HCT116 (cell line): Measurements from ENCODE around the gene MAML3. TPM values are rescaled to one million over a fixed set of nuclear protein-coding genes. Genes with fewer than 3 reads are reported as not detected.

Experiments used
- ATAC-seq: fragments of 200-7000 bp; cut with Tn5 transposase; 2 replicates; pipeline ENCODE4 v1.9.1; 2020; ENCODE audit warnings: mild to moderate bottlenecking, moderate library complexity
- BruUV-seq: library from RNA; stranded (reverse); fragments of 400-500 nt; replicated peaks from 2 replicates; lab custom pipeline; 2021; lab: Mats Ljungman, UMichigan
- CTCF ChIA-PET: fragments of 300-600 bp; sonication (Branson Sonifier 250); formaldehyde crosslinking; loops from one replicate; lab custom pipeline; 2021; ENCODE audit warnings: antibody characterized with exemption; lab: Charles Lee
- POLR2A ChIA-PET: fragments of 300-600, 350-600 bp; sonication (Branson Sonifier 250); formaldehyde crosslinking; loops from one replicate; lab custom pipeline; 2021; ENCODE audit warnings: antibody characterized with exemption; lab: Charles Lee
- RAD21 ChIA-PET, 2 experiments: fragments of 300-600 bp; sonication (Branson Sonifier 250); formaldehyde crosslinking; loops; one replicate each; lab custom pipeline; 2023; ENCODE audit warnings: low total read pairs in 2 of 2; ENCODE audit not compliant: uncharacterized antibody in 2 of 2, unreplicated experiment in 2 of 2, low non-redundant PET in 1 of 2; lab: Charles Lee
- DNase-seq: peaks from one replicate; pipeline ENCODE4 v3.0.0-alpha.2; 2010; ENCODE audit warnings: low read depth, low spot score
- H2AFZ ChIP-seq: fragments of 200-600 bp; shearing (Covaris generic), sonication (generic); 2 replicates; pipeline ENCODE4 v1.6.1; 2017; ENCODE audit warnings: low read depth, mixed run types, mixed read lengths, antibody characterized with exemption, low read length; ENCODE audit not compliant: poor library complexity, severe bottlenecking
- H3K27ac ChIP-seq: 2 replicates; pipeline ENCODE4 v1.5.1; 2012; ENCODE audit warnings: low read depth, low read length
- H3K27me3 ChIP-seq: fragments of 200-600 bp; sonication (generic); 2 replicates; pipeline ENCODE4 v1.6.1; 2016; ENCODE audit warnings: mixed run types, low read length, mixed read lengths; ENCODE audit not compliant: insufficient read depth
- H3K36me3 ChIP-seq, 2 experiments: fragments of 200-500 bp in 1 of 2; fragments of 200-600 bp in 1 of 2; sonication (Bioruptor generic) in 1 of 2; sonication (generic) in 1 of 2; 2 replicates each; pipeline versions ENCODE4 v1.5.1 to v1.6.1; 2014 to 2016; ENCODE audit warnings: low read length in 2 of 2, inconsistent platforms in 1 of 2, mixed read lengths in 1 of 2, mixed run types in 1 of 2; ENCODE audit not compliant: insufficient read depth in 2 of 2, control insufficient read depth in 1 of 2
- H3K4me1 ChIP-seq, 2 experiments: fragments of 200-600 bp in 1 of 2; sonication (generic) in 1 of 2; 2 replicates each; pipeline versions ENCODE4 v1.5.1 to v1.6.1; 2012 to 2017; ENCODE audit warnings: low read length in 2 of 2, inconsistent platforms in 1 of 2, mild to moderate bottlenecking in 1 of 2, mixed read lengths in 1 of 2, mixed run types in 1 of 2, moderate library complexity in 1 of 2; ENCODE audit not compliant: insufficient read depth in 2 of 2, control insufficient read depth in 1 of 2
- H3K4me2 ChIP-seq: fragments of 200-600 bp; sonication (generic); 2 replicates; pipeline ENCODE4 v1.6.1; 2017; ENCODE audit warnings: mixed run types, low read length, mixed read lengths
- H3K4me3 ChIP-seq, 2 experiments: fragments of 200-600 bp in 1 of 2; sonication (generic) in 1 of 2; replicated peaks in 1 of 2; 2 replicates each; pipeline ENCODE4 v1.5.1; 2011 to 2016; ENCODE audit warnings: low read length in 2 of 2, control low read depth in 1 of 2, low read depth in 1 of 2, mild to moderate bottlenecking in 1 of 2, mixed read lengths in 1 of 2, mixed run types in 1 of 2
- H3K79me2 ChIP-seq: fragments of 200-600 bp; sonication (generic); 2 replicates; pipeline ENCODE4 v1.6.1; 2017; ENCODE audit warnings: mild to moderate bottlenecking, mixed run types, low read length, moderate library complexity, mixed read lengths; ENCODE audit not compliant: insufficient read depth
- H3K9ac ChIP-seq: fragments of 200-600 bp; sonication (generic); 2 replicates; pipeline ENCODE4 v1.6.1; 2016; ENCODE audit warnings: low read length, mixed read lengths
- H3K9me2 ChIP-seq: fragments of 200-600 bp; sonication (generic), shearing (Covaris generic); 2 replicates; pipeline ENCODE4 v1.6.1; 2017; ENCODE audit warnings: mixed run types, mild to moderate bottlenecking, moderate library complexity; ENCODE audit not compliant: insufficient read depth
- H3K9me3 ChIP-seq, 2 experiments: fragments of 200-500 bp in 1 of 2; fragments of 200-600 bp in 1 of 2; sonication (Bioruptor generic) in 1 of 2; sonication (generic) in 1 of 2; 2 replicates each; pipeline ENCODE4 v1.6.1; 2014 to 2017; ENCODE audit warnings: low read length in 2 of 2, mixed read lengths in 2 of 2, inconsistent platforms in 1 of 2, low read depth in 1 of 2, mild to moderate bottlenecking in 1 of 2, mixed run types in 1 of 2, moderate library complexity in 1 of 2; ENCODE audit not compliant: control insufficient read depth in 1 of 2, insufficient read depth in 1 of 2
- H4K20me1 ChIP-seq: fragments of 200-600 bp; sonication (generic), shearing (Covaris generic); 2 replicates; pipeline ENCODE4 v1.6.1; 2017; ENCODE audit warnings: mixed run types, mild to moderate bottlenecking, moderate library complexity; ENCODE audit not compliant: insufficient read depth
- CBX3 ChIP-seq: IDR thresholded peaks from 2 replicates; pipeline ENCODE4 v1.6.1; 2012; ENCODE audit warnings: low read depth
- JUND ChIP-seq: IDR thresholded peaks from 2 replicates; pipeline ENCODE4 v1.6.1; 2012
- POLR2AphosphoS5 ChIP-seq: IDR thresholded peaks from 2 replicates; pipeline ENCODE4 v1.6.1; 2011; ENCODE audit warnings: mild to moderate bottlenecking, low read depth, low read length, moderate library complexity
- SIN3A ChIP-seq: IDR thresholded peaks from 2 replicates; pipeline ENCODE4 v1.6.1; 2012; ENCODE audit warnings: low read depth
- intact Hi-C: fragments of 100-400 bp; cut with micrococcal nuclease; formaldehyde crosslinking; loops from 2 replicates; pipeline ENCODE4 v1.10.0; 2022
- total RNA-seq: library from RNA; stranded (reverse); gene quantifications from one replicate; pipeline ENCODE4 v1.2.1, GENCODE V29; 2021; ENCODE audit not compliant: unreplicated experiment
- TF ChIP-seq, protein P1 (sequence below): IDR thresholded peaks from 2 replicates; pipeline ENCODE4 v1.6.1; 2012
- TF ChIP-seq, protein P2 (sequence below), 3 experiments: fragments of 200-600 bp in 1 of 3; sonication (generic) in 1 of 3; IDR thresholded peaks in 2 of 3; conservative IDR thresholded peaks in 1 of 3; 2 replicates each; pipeline ENCODE4 v1.5.1; 2012 to 2017; ENCODE audit warnings: low read depth in 2 of 3, low read length in 2 of 3, antibody characterized with exemption in 1 of 3, borderline replicate concordance in 1 of 3, control low read depth in 1 of 3, mild to moderate bottlenecking in 1 of 3, mixed read lengths in 1 of 3, mixed run types in 1 of 3, moderate library complexity in 1 of 3; ENCODE audit not compliant: insufficient read depth in 1 of 3

Gene MAML3
- total RNA-seq, 1 experiment from 2014 or later = 3.1 TPM

DNA sequence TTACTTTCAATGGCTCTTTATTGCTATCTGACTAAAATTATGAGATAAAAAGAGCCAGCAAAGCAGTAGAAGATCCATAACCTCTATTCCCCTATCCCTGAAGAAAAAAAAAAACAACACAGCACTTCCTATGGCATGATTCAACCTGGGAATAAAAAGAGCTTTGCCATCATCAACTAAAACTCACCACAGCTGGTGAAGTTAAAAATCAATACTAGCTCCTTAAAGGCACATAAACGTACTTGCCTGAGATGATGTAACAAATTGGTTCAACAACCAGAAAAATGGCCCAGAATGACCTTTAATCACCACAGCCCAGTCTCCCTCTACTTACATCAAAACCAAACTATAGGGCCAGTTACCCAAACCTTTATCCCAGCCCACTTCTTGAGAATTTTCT lies 153.8 kb downstream of the MAML3 start:
- Histone ChIP-seq H3K4me3 (no peak overlapping the region), H3K79me2 (no peaks in the 10 kb centered on the region), H3K9me2 (no peaks in the 10 kb centered on the region), H3K27ac (no peak overlapping the region), H3K4me2 (no peak overlapping the region), H3K4me1 (no peaks in the 10 kb centered on the region), H3K36me3 (no peaks in the 10 kb centered on the region), H3K9ac (no peak overlapping the region), H3K27me3 (0 out of 2 replicates have a peak, but pooled peaks cover 3% of the 10 kb centered on the region), H3K9me3 (no peaks in the 10 kb centered on the region), H2AFZ (no peak overlapping the region), H4K20me1 (no peaks in the 10 kb centered on the region)
- ChIA-PET CTCF (no interaction called here), RAD21 (no interaction called here), POLR2A (no interaction called here)
- TF ChIP-seq POLR2AphosphoS5 (no peak), JUND (no peak), CBX3 (no peak), SIN3A (no peak)
- TF ChIP-seq, protein P1, sequence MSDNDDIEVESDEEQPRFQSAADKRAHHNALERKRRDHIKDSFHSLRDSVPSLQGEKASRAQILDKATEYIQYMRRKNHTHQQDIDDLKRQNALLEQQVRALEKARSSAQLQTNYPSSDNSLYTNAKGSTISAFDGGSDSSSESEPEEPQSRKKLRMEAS = no peak
- TF ChIP-seq, protein P2, sequence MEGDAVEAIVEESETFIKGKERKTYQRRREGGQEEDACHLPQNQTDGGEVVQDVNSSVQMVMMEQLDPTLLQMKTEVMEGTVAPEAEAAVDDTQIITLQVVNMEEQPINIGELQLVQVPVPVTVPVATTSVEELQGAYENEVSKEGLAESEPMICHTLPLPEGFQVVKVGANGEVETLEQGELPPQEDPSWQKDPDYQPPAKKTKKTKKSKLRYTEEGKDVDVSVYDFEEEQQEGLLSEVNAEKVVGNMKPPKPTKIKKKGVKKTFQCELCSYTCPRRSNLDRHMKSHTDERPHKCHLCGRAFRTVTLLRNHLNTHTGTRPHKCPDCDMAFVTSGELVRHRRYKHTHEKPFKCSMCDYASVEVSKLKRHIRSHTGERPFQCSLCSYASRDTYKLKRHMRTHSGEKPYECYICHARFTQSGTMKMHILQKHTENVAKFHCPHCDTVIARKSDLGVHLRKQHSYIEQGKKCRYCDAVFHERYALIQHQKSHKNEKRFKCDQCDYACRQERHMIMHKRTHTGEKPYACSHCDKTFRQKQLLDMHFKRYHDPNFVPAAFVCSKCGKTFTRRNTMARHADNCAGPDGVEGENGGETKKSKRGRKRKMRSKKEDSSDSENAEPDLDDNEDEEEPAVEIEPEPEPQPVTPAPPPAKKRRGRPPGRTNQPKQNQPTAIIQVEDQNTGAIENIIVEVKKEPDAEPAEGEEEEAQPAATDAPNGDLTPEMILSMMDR (IDR thresholded peaks at IDR 0.05 in 2 of 3, conservative IDR thresholded peaks at IDR 0.05 in 1 of 3; ENCODE audit: borderline replicate concordance in 1 of 3, insufficient read depth in 1 of 3, low read depth in 2 of 3, low read length in 2 of 3) = no peak
- no TSS peak for BruUV-seq
- DNase-seq = no peak
- ATAC-seq = no peak
- intact Hi-C loops = loop anchor here (10.0 kb wide), 1 partner anchor 345 kb away; no protein-coding TSS in a partner anchor
